ENCODE data around the gene RNF157.

RNF157 gene

DNA sequence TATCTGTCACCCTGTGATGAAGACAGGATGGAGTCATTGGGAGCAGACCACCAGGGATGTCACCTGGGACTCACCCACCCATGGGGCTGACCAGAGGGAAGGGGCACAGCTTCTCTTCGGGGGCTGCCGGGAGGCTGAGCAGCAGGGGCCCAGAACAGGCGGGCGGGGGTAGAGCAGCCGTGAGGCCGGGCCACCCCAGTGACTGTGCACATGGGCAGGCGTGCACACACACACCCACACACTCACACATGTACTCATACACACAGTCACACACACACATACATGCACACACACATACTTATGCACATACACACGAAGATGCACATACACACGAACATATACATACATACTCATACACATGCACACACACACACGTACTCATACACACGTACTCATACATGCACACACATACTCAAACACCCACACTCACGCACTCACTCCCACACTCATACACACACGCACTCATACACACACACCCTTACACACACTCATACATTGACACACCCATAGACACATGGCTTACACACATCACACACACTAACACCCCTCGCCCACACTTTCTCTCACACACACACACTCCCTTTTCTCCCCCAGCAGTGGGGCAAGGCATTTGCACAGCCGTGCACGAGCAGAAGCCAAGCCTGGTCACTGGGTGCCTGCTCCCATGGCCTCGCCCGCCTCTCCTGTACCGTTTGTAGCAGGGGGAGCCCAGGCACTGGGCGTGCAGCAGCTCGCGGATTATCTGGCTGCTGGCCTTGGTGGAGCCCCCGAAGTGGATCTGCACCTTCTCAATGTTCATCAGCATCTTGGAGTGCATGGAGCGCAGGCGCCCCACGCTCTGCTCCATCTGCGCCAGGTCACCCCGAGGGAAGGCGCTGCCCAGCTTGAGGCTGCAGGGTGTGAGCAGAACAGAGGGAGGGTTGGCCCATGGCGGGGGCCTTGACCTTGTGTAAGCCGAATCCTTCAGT, 37.3 kb upstream of the RNF157 start:
- no peaks in the 10 kb centered on the region for H3K9me3 ChIP-seq (ENCODE audit: control insufficient read depth, insufficient read depth, low read depth, low read length)
- no peaks in the 10 kb centered on the region for H3K4me1 ChIP-seq (ENCODE audit: control insufficient read depth, insufficient read depth, low read length)
- POLR2A ChIA-PET = interaction anchor here (2.0 kb wide), 1 partner anchor 13 kb away, joined by 13 read pairs; the partner anchor contains the start of gene UBALD2
- H3K4me3 ChIP-seq (ENCODE audit: low read depth, low read length) = no peak overlapping the region
- H3K27ac ChIP-seq (ENCODE audit: extremely low read depth, low read depth, low read length) = no peak overlapping the region
- CTCF ChIA-PET = interaction anchor here (0.6 to 4.8 kb wide), 9 partner anchors 9 to 264 kb away, joined by 3 to 191 read pairs (median 36); partner anchors contain the start of gene RNF157
- peaks cover 0 to 3% of the 10 kb centered on the region in 2 experiments; a peak in 1 of 3 replicates for H3K36me3 ChIP-seq (ENCODE audit: control insufficient read depth in 2 of 2, insufficient read depth in 1 of 2, low read length in 2 of 2)
- TF ChIP-seq ZFP69B (tag by site-specific recombination; IDR thresholded peaks at IDR 0.05) (no peak), RBAK (tag by site-specific recombination; IDR thresholded peaks at IDR 0.05) (no peak), OVOL3 (tag by site-specific recombination; IDR thresholded peaks at IDR 0.05) (no peak), ZNF37A (tag by site-specific recombination; IDR thresholded peaks at IDR 0.05) (no peak), ZNF621 (tag by site-specific recombination; IDR thresholded peaks at IDR 0.05) (peak; percentile 57; the same call in 1 of the 2 replicates), ZNF138 (tag by site-specific recombination; IDR thresholded peaks at IDR 0.05; ENCODE audit: borderline replicate concordance) (no peak), ZSCAN30 (tag by site-specific recombination; IDR thresholded peaks at IDR 0.05) (no peak), FEZF1 (tag by site-specific recombination; IDR thresholded peaks at IDR 0.05) (no peak), ZIC2 (tag by site-specific recombination; IDR thresholded peaks at IDR 0.05) (no peak; the same call in 1 of the 2 replicates), ZNF133 (tag by site-specific recombination; IDR thresholded peaks at IDR 0.05) (no peak), EGR2 (tag by site-specific recombination; IDR thresholded peaks at IDR 0.05; ENCODE audit: low read depth) (peak; percentile 96), ZNF629 (tag by site-specific recombination; IDR thresholded peaks at IDR 0.05) (no peak), SCRT2 (tag by site-specific recombination; IDR thresholded peaks at IDR 0.05) (no peak), ZNF433 (tag by site-specific recombination; IDR thresholded peaks at IDR 0.05; ENCODE audit: low read depth) (no peak), ZNF510 (tag by site-specific recombination; IDR thresholded peaks at IDR 0.05; ENCODE audit: insufficient replicate concordance) (no peak), GFI1B (tag by site-specific recombination; IDR thresholded peaks at IDR 0.05) (no peak), ZNF426 (tag by site-specific recombination; IDR thresholded peaks at IDR 0.05) (no peak), ZNF423 (tag by site-specific recombination; IDR thresholded peaks at IDR 0.05) (no peak), ZNF335 (tag by site-specific recombination; conservative IDR thresholded peaks at IDR 0.05) (no peak), ZNF19 (tag by site-specific recombination; IDR thresholded peaks at IDR 0.05; ENCODE audit: low read depth) (no peak), ZNF558 (tag by site-specific recombination; IDR thresholded peaks at IDR 0.05) (no peak)
- TF ChIP-seq, protein P1, sequence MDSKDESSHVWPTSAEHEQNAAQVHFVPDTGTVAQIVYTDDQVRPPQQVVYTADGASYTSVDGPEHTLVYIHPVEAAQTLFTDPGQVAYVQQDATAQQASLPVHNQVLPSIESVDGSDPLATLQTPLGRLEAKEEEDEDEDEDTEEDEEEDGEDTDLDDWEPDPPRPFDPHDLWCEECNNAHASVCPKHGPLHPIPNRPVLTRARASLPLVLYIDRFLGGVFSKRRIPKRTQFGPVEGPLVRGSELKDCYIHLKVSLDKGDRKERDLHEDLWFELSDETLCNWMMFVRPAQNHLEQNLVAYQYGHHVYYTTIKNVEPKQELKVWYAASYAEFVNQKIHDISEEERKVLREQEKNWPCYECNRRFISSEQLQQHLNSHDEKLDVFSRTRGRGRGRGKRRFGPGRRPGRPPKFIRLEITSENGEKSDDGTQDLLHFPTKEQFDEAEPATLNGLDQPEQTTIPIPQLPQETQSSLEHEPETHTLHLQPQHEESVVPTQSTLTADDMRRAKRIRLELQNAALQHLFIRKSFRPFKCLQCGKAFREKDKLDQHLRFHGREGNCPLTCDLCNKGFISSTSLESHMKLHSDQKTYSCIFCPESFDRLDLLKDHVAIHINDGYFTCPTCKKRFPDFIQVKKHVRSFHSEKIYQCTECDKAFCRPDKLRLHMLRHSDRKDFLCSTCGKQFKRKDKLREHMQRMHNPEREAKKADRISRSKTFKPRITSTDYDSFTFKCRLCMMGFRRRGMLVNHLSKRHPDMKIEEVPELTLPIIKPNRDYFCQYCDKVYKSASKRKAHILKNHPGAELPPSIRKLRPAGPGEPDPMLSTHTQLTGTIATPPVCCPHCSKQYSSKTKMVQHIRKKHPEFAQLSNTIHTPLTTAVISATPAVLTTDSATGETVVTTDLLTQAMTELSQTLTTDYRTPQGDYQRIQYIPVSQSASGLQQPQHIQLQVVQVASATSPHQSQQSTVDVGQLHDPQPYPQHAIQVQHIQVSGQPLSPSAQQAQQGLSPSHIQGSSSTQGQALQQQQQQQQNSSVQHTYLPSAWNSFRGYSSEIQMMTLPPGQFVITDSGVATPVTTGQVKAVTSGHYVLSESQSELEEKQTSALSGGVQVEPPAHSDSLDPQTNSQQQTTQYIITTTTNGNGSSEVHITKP (tag by site-specific recombination; IDR thresholded peaks at IDR 0.05) = no peak
- TF ChIP-seq, protein P2, sequence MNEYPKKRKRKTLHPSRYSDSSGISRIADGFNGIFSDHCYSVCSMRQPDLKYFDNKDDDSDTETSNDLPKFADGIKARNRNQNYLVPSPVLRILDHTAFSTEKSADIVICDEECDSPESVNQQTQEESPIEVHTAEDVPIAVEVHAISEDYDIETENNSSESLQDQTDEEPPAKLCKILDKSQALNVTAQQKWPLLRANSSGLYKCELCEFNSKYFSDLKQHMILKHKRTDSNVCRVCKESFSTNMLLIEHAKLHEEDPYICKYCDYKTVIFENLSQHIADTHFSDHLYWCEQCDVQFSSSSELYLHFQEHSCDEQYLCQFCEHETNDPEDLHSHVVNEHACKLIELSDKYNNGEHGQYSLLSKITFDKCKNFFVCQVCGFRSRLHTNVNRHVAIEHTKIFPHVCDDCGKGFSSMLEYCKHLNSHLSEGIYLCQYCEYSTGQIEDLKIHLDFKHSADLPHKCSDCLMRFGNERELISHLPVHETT (tag by site-specific recombination; IDR thresholded peaks at IDR 0.05) = no peak
- TF ChIP-seq, protein P3, sequence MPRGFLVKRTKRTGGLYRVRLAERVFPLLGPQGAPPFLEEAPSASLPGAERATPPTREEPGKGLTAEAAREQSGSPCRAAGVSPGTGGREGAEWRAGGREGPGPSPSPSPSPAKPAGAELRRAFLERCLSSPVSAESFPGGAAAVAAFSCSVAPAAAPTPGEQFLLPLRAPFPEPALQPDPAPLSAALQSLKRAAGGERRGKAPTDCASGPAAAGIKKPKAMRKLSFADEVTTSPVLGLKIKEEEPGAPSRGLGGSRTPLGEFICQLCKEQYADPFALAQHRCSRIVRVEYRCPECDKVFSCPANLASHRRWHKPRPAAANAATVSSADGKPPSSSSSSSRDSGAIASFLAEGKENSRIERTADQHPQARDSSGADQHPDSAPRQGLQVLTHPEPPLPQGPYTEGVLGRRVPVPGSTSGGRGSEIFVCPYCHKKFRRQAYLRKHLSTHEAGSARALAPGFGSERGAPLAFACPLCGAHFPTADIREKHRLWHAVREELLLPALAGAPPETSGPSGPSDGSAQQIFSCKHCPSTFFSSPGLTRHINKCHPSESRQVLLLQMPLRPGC (tag by site-specific recombination; IDR thresholded peaks at IDR 0.05) = no peak
- TF ChIP-seq, protein P4, sequence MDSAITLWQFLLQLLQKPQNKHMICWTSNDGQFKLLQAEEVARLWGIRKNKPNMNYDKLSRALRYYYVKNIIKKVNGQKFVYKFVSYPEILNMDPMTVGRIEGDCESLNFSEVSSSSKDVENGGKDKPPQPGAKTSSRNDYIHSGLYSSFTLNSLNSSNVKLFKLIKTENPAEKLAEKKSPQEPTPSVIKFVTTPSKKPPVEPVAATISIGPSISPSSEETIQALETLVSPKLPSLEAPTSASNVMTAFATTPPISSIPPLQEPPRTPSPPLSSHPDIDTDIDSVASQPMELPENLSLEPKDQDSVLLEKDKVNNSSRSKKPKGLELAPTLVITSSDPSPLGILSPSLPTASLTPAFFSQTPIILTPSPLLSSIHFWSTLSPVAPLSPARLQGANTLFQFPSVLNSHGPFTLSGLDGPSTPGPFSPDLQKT (IDR thresholded peaks at IDR 0.05; ENCODE audit: borderline replicate concordance, low read depth, low read length) = no peak
- TF ChIP-seq, protein P5, sequence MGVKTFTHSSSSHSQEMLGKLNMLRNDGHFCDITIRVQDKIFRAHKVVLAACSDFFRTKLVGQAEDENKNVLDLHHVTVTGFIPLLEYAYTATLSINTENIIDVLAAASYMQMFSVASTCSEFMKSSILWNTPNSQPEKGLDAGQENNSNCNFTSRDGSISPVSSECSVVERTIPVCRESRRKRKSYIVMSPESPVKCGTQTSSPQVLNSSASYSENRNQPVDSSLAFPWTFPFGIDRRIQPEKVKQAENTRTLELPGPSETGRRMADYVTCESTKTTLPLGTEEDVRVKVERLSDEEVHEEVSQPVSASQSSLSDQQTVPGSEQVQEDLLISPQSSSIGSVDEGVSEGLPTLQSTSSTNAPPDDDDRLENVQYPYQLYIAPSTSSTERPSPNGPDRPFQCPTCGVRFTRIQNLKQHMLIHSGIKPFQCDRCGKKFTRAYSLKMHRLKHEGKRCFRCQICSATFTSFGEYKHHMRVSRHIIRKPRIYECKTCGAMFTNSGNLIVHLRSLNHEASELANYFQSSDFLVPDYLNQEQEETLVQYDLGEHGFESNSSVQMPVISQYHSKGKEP (tag by site-specific recombination; IDR thresholded peaks at IDR 0.05) = no peak

Data from HEK293 (cell line).